Neural cell (in vitro differentiated cells): ENCODE data around the gene RAB39B. TPM values are rescaled to one million over a fixed set of nuclear protein-coding genes. Genes with fewer than 3 reads are reported as not detected.

Source experiments
- H2AFZ ChIP-seq: fragments of 200-600, 300-800 bp; sonication (generic), shearing (Covaris generic); 2 replicates; pipeline ENCODE4 v1.6.0; 2014; ENCODE audit warnings: low read depth, mild to moderate bottlenecking, antibody characterized with exemption, low read length, moderate library complexity
- H3F3A ChIP-seq: fragments of 200-600 bp; shearing (Covaris generic); 2 replicates; pipeline ENCODE4 v1.6.1; 2016; ENCODE audit warnings: mild to moderate bottlenecking, moderate library complexity, mixed read lengths, antibody characterized with exemption, low read length; ENCODE audit not compliant: insufficient read depth, poor library complexity, severe bottlenecking
- H3K27ac ChIP-seq: fragments of 200-600, 300-800 bp; sonication (generic), shearing (Covaris generic); 2 replicates; pipeline ENCODE4 v1.5.1; 2014; ENCODE audit warnings: mild to moderate bottlenecking, low read length, moderate library complexity
- H3K27me3 ChIP-seq: fragments of 300-800, 200-600 bp; sonication (generic), shearing (Covaris generic); 2 replicates; pipeline ENCODE4 v1.6.0; 2014; ENCODE audit warnings: mild to moderate bottlenecking, low read depth, low read length, moderate library complexity; ENCODE audit not compliant: insufficient read depth
- H3K36me3 ChIP-seq: fragments of 300-800, 200-600 bp; sonication (generic), shearing (Covaris generic); 2 replicates; pipeline ENCODE4 v1.5.1; 2014; ENCODE audit warnings: mild to moderate bottlenecking, antibody characterized with exemption, low read length, moderate library complexity; ENCODE audit not compliant: insufficient read depth
- H3K4me2 ChIP-seq: fragments of 300-800, 200-600 bp; sonication (generic), shearing (Covaris generic); 2 replicates; pipeline ENCODE4 v1.6.0; 2014; ENCODE audit warnings: mild to moderate bottlenecking, low read length
- H3K4me3 ChIP-seq: fragments of 300-800, 200-600 bp; sonication (generic), shearing (Covaris generic); 2 replicates; pipeline ENCODE4 v1.5.1; 2014; ENCODE audit warnings: mild to moderate bottlenecking, low read length, moderate library complexity
- H3K79me2 ChIP-seq: fragments of 200-600 bp; shearing (Covaris generic); replicated peaks from 2 replicates; pipeline ENCODE4 v1.6.0; 2014; ENCODE audit warnings: mild to moderate bottlenecking, low read length, moderate library complexity; ENCODE audit not compliant: insufficient read depth
- H3K9ac ChIP-seq: fragments of 300-800, 200-600 bp; sonication (generic), shearing (Covaris generic); 2 replicates; pipeline ENCODE4 v1.6.1; 2016; ENCODE audit warnings: mild to moderate bottlenecking, low read length, mixed read lengths
- H3K9me2 ChIP-seq: fragments of 200-600 bp; shearing (Covaris generic); 2 replicates; pipeline ENCODE4 v1.6.1; 2016; ENCODE audit warnings: mild to moderate bottlenecking, low read length, mixed read lengths; ENCODE audit not compliant: insufficient read depth
- H3K9me3 ChIP-seq: fragments of 200-600, 300-800 bp; sonication (generic), shearing (Covaris generic); 2 replicates; pipeline ENCODE4 v1.6.1; 2016; ENCODE audit warnings: mild to moderate bottlenecking, mixed run types, low read length, moderate library complexity, mixed read lengths
- H4K20me1 ChIP-seq: fragments of 200-600 bp; shearing (Covaris generic); 2 replicates; pipeline ENCODE4 v1.6.1; 2016; ENCODE audit warnings: mild to moderate bottlenecking, mixed run types; ENCODE audit not compliant: insufficient read depth
- CTCF ChIP-seq: fragments of 450-650 bp; IDR thresholded peaks from 2 replicates; pipeline ENCODE4 v1.5.1; 2014; ENCODE audit warnings: antibody characterized with exemption, mild to moderate bottlenecking, moderate library complexity; ENCODE audit not compliant: poor library complexity, severe bottlenecking
- EP300 ChIP-seq: fragments of 450-650 bp; conservative IDR thresholded peaks from 2 replicates; pipeline ENCODE4 v1.6.1; 2014; ENCODE audit warnings: antibody characterized with exemption, mild to moderate bottlenecking, moderate library complexity; ENCODE audit not compliant: poor library complexity, severe bottlenecking
- EZH2 ChIP-seq: fragments of 200-600, 300-800 bp; shearing (Covaris generic), sonication (generic); IDR thresholded peaks from 2 replicates; pipeline ENCODE4 v1.6.1; 2014; ENCODE audit warnings: antibody characterized with exemption, low read length, borderline replicate concordance, mild to moderate bottlenecking; ENCODE audit not compliant: insufficient read depth, poor library complexity, severe bottlenecking
- MXI1 ChIP-seq: fragments of 450-650 bp; conservative IDR thresholded peaks from 2 replicates; pipeline ENCODE4 v1.6.1; 2014; ENCODE audit warnings: antibody characterized with exemption, mild to moderate bottlenecking; ENCODE audit not compliant: poor library complexity, severe bottlenecking
- POLR2AphosphoS5 ChIP-seq: IDR thresholded peaks from 2 replicates; pipeline ENCODE4 v1.6.1; 2012
- RAD21 ChIP-seq: fragments of 450-650 bp; conservative IDR thresholded peaks from 2 replicates; pipeline ENCODE4 v1.6.1; 2014; ENCODE audit warnings: antibody characterized with exemption, mild to moderate bottlenecking, moderate library complexity
- REST ChIP-seq: IDR thresholded peaks from 2 replicates; pipeline ENCODE4 v1.6.1; 2012; ENCODE audit warnings: borderline replicate concordance
- SMC3 ChIP-seq: fragments of 450-650 bp; conservative IDR thresholded peaks from 2 replicates; pipeline ENCODE4 v1.6.1; 2014; ENCODE audit warnings: antibody characterized with exemption, mild to moderate bottlenecking, moderate library complexity; ENCODE audit not compliant: poor library complexity
- TAF1 ChIP-seq: IDR thresholded peaks from 2 replicates; pipeline ENCODE4 v1.6.1; 2012; ENCODE audit warnings: low read depth
- polyA plus RNA-seq: library from polyadenylated mRNA; depleted of rRNA; stranded (reverse); fragments of >200 nt; gene quantifications from 2 replicates; pipeline ENCODE4 v1.2.3, GENCODE V29; 2014

The RAB39B gene
- polyA plus RNA-seq, 1 donor from 2014 or later = 27.4 TPM

DNA sequence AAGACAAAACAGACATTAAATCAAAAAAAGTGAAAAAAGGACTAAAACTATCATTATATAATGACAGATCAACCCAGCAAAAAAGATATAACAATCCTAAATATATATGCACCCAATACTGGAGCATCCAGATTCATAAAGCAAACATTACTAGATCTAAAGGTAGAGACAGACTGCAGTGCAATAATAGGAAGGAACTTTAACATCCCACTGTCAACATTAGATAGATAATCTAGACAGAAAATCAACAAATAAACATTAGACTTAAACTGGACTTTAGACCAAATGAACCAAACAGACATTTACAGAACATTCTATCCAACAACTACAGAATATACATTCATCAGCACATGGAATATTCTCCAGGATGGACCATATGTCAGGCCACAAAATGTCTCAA is 29.5 kb upstream of the RAB39B start:
- no peaks in the 10 kb centered on the region for H3K9me3 ChIP-seq
- H3K4me3 ChIP-seq = no peak overlapping the region
- no peaks in the 10 kb centered on the region for H3K79me2 ChIP-seq
- H3K27ac ChIP-seq = no peak overlapping the region
- no peaks in the 10 kb centered on the region for H3K36me3 ChIP-seq
- no peaks in the 10 kb centered on the region for H3F3A ChIP-seq
- H4K20me1 ChIP-seq = no peaks in the 10 kb centered on the region
- H3K4me2 ChIP-seq = no peak overlapping the region
- H3K9me2 ChIP-seq = no peaks in the 10 kb centered on the region
- TF ChIP-seq EZH2 = no peak
- H3K27me3 ChIP-seq = no peaks in the 10 kb centered on the region
- no peak overlapping the region for H2AFZ ChIP-seq
- no peak overlapping the region for H3K9ac ChIP-seq

DNA sequence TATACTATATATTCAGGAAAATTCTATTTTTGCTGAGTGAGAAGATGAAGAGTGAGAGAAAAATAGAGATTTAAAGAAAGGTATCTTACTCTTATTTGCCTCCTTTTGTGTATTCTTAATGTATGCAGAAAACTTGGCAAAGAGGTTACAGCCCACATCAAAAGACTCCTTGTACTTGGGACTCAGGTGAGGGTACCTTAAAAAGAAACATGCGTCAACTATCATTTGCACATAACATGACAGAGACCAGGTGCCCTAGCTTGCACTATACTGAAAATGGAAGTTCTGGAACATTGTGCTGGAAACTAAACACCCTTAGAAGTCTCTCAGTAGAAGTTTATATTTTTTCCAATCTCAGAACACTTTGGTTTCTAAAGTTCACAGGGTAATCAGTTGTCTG is 15.6 kb upstream of the RAB39B start:
- no peaks in the 10 kb centered on the region for H3K9me3 ChIP-seq
- H3K36me3 ChIP-seq = no peaks in the 10 kb centered on the region
- no peaks in the 10 kb centered on the region for H3F3A ChIP-seq
- H4K20me1 ChIP-seq = no peaks in the 10 kb centered on the region
- H2AFZ ChIP-seq = no peak overlapping the region
- no peak overlapping the region for H3K9ac ChIP-seq
- H3K27me3 ChIP-seq = no peaks in the 10 kb centered on the region
- H3K27ac ChIP-seq = no peak overlapping the region
- TF ChIP-seq POLR2AphosphoS5 = no peak
- no peak for TF ChIP-seq TAF1
- no peak for TF ChIP-seq MXI1
- no peak for TF ChIP-seq SMC3
- no peak for TF ChIP-seq RAD21
- TF ChIP-seq EZH2 = no peak
- no peak for TF ChIP-seq REST
- no peak for TF ChIP-seq CTCF
- TF ChIP-seq EP300 = no peak
- no peaks in the 10 kb centered on the region for H3K9me2 ChIP-seq
- no peaks in the 10 kb centered on the region for H3K79me2 ChIP-seq
- H3K4me3 ChIP-seq = no peak overlapping the region
- no peak overlapping the region for H3K4me2 ChIP-seq

GRCh38 chrX:155270969-155271368 is 6.7 kb upstream of the RAB39B start:
- no peaks in the 10 kb centered on the region for H3K27me3 ChIP-seq
- no peaks in the 10 kb centered on the region for H3K36me3 ChIP-seq
- no peak overlapping the region for H3K27ac ChIP-seq
- H4K20me1 ChIP-seq = no peaks in the 10 kb centered on the region
- no peaks in the 10 kb centered on the region for H3K9me2 ChIP-seq
- no peak overlapping the region for H3K4me2 ChIP-seq
- H3K79me2 ChIP-seq = no peaks in the 10 kb centered on the region
- no peaks in the 10 kb centered on the region for H3F3A ChIP-seq
- TF ChIP-seq POLR2AphosphoS5 (no peak), EP300 (no peak), TAF1 (no peak), SMC3 (no peak), MXI1 (no peak), EZH2 (no peak), RAD21 (no peak), CTCF (no peak), REST (no peak)
- no peak overlapping the region for H3K9ac ChIP-seq
- H3K4me3 ChIP-seq = no peak overlapping the region
- H2AFZ ChIP-seq = no peak overlapping the region
- no peaks in the 10 kb centered on the region for H3K9me3 ChIP-seq
